PC-3 (cell line): Measurements from ENCODE around the gene MITF. TPM values are rescaled to one million over a fixed set of nuclear protein-coding genes. Genes with fewer than 3 reads are reported as not detected.

Experiments used
- ATAC-seq: fragments of 200-7000 bp; cut with Tn5 transposase; 2 replicates; pipeline ENCODE4 v1.9.1; 2020; ENCODE audit warnings: mild to moderate bottlenecking, moderate library complexity
- BruUV-seq: library from RNA; stranded (reverse); fragments of 400-500 nt; replicated peaks from 2 replicates; lab custom pipeline; 2021; lab: Mats Ljungman, UMichigan
- CTCF ChIA-PET: fragments of 300-600 bp; sonication (Branson Sonifier 250); formaldehyde crosslinking; loops from one replicate; lab custom pipeline; 2022; ENCODE audit warnings: antibody characterized with exemption; lab: Charles Lee
- POLR2A ChIA-PET: fragments of 300-600 bp; sonication (Branson Sonifier 250); formaldehyde crosslinking; loops from one replicate; lab custom pipeline; 2022; ENCODE audit warnings: antibody characterized with exemption; ENCODE audit not compliant: unreplicated experiment; lab: Charles Lee
- DNase-seq: peaks from one replicate; pipeline ENCODE4 v3.0.0-alpha.2; 2015
- H2AFZ ChIP-seq: fragments of 300-600 bp; sonication (generic); 2 replicates; pipeline ENCODE4 v1.6.0; 2016; ENCODE audit warnings: antibody characterized with exemption, low read length
- H3F3A ChIP-seq: fragments of 300-600 bp; sonication (generic); one replicate; pipeline ENCODE4 v1.6.0; 2017; ENCODE audit warnings: antibody characterized with exemption, low read length, control low read depth, mild to moderate bottlenecking; ENCODE audit not compliant: unreplicated experiment
- H3K27ac ChIP-seq: fragments of 300-600 bp; sonication (generic); 2 replicates; pipeline ENCODE4 v1.5.1; 2016; ENCODE audit warnings: mild to moderate bottlenecking, low read length
- H3K27me3 ChIP-seq: fragments of 300-600 bp; sonication (generic); 2 replicates; pipeline ENCODE4 v1.6.1; 2016; ENCODE audit warnings: low read length, mixed read lengths
- H3K36me3 ChIP-seq: fragments of 300-600 bp; sonication (generic); 2 replicates; pipeline ENCODE4 v1.6.1; 2016; ENCODE audit warnings: low read depth, mixed run types, low read length, mixed read lengths
- H3K4me1 ChIP-seq: fragments of 300-600 bp; sonication (generic); 2 replicates; pipeline ENCODE4 v1.5.1; 2016; ENCODE audit warnings: low read length; ENCODE audit not compliant: insufficient read depth
- H3K4me2 ChIP-seq: fragments of 300-600 bp; sonication (generic); 2 replicates; pipeline ENCODE4 v1.6.0; 2016; ENCODE audit warnings: low read length
- H3K4me3 ChIP-seq: fragments of 300-600 bp; sonication (generic); 2 replicates; pipeline ENCODE4 v1.5.1; 2016; ENCODE audit warnings: mild to moderate bottlenecking, low read length, mixed read lengths
- H3K79me2 ChIP-seq: fragments of 300-600 bp; sonication (generic); 2 replicates; pipeline ENCODE4 v1.6.1; 2017; ENCODE audit warnings: low read length, mixed read lengths
- H3K9ac ChIP-seq: fragments of 300-600 bp; sonication (generic); 2 replicates; pipeline ENCODE4 v1.6.0; 2016; ENCODE audit warnings: mild to moderate bottlenecking, low read length
- H3K9me2 ChIP-seq: fragments of 300-600 bp; sonication (generic); replicated peaks from 2 replicates; pipeline ENCODE4 v1.6.1; 2016; ENCODE audit warnings: mixed run types, low read length, mixed read lengths
- H3K9me3 ChIP-seq: fragments of 300-600 bp; sonication (generic); 2 replicates; pipeline ENCODE4 v1.6.1; 2016; ENCODE audit warnings: low read length, mixed read lengths
- H4K20me1 ChIP-seq: fragments of 300-600 bp; sonication (generic); 2 replicates; pipeline ENCODE4 v1.6.1; 2016; ENCODE audit warnings: low read length, mixed read lengths
- EZH2 ChIP-seq: fragments of 300-600 bp; sonication (generic); IDR thresholded peaks from one replicate; pipeline ENCODE4 v1.6.1; 2017; ENCODE audit warnings: antibody characterized with exemption, mild to moderate bottlenecking, low read length; ENCODE audit not compliant: unreplicated experiment
- EZH2phosphoT487 ChIP-seq: fragments of 300-600 bp; sonication (generic); IDR thresholded peaks from 2 replicates; pipeline ENCODE4 v1.6.1; 2018; ENCODE audit warnings: mild to moderate bottlenecking, antibody characterized with exemption, low read length, borderline replicate concordance
- intact Hi-C: fragments of 100-400 bp; cut with micrococcal nuclease; formaldehyde crosslinking; loops from 2 replicates; pipeline ENCODE4 v1.9.0; 2023
- total RNA-seq: library from RNA; depleted of rRNA; stranded (reverse); fragments of >200 nt; gene quantifications from 2 replicates; pipeline ENCODE4 v1.2.3, GENCODE V29; 2014
- TF ChIP-seq, protein P1 (sequence below): fragments of 300-600 bp; sonication (generic); conservative IDR thresholded peaks from 2 replicates; pipeline ENCODE4 v1.5.1; 2017; ENCODE audit warnings: antibody characterized with exemption, low read depth, mild to moderate bottlenecking, low read length

Gene MITF
- total RNA-seq, 1 experiment from 2014 or later, result 7.6 TPM

- no TSS peak for BruUV-seq
- intact Hi-C loops, result no loop called here
- H3F3A ChIP-seq, result no peaks in the 10 kb centered on the region
- H3K27ac ChIP-seq, result no peak overlapping the region
- no peaks in the 10 kb centered on the region for H3K36me3 ChIP-seq
- no peak overlapping the region for H3K4me2 ChIP-seq
- H3K79me2 ChIP-seq, result no peaks in the 10 kb centered on the region
- H4K20me1 ChIP-seq, result no peaks in the 10 kb centered on the region
- peaks cover 13% of the 10 kb centered on the region for H3K4me1 ChIP-seq
- H3K4me3 ChIP-seq, result no peak overlapping the region
- H2AFZ ChIP-seq, result no peak overlapping the region
- H3K9me3 ChIP-seq, result no peaks in the 10 kb centered on the region
- CTCF ChIA-PET, result no interaction called here
- POLR2A ChIA-PET, result no interaction called here
- H3K27me3 ChIP-seq, result no peaks in the 10 kb centered on the region
- DNase-seq (no peak), ATAC-seq (no peak)
- H3K9me2 ChIP-seq, result no peaks in the 10 kb centered on the region
- H3K9ac ChIP-seq, result no peak overlapping the region
- TF ChIP-seq, protein P1, sequence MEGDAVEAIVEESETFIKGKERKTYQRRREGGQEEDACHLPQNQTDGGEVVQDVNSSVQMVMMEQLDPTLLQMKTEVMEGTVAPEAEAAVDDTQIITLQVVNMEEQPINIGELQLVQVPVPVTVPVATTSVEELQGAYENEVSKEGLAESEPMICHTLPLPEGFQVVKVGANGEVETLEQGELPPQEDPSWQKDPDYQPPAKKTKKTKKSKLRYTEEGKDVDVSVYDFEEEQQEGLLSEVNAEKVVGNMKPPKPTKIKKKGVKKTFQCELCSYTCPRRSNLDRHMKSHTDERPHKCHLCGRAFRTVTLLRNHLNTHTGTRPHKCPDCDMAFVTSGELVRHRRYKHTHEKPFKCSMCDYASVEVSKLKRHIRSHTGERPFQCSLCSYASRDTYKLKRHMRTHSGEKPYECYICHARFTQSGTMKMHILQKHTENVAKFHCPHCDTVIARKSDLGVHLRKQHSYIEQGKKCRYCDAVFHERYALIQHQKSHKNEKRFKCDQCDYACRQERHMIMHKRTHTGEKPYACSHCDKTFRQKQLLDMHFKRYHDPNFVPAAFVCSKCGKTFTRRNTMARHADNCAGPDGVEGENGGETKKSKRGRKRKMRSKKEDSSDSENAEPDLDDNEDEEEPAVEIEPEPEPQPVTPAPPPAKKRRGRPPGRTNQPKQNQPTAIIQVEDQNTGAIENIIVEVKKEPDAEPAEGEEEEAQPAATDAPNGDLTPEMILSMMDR, result no peak
- TF ChIP-seq EZH2phosphoT487 (no peak), EZH2 (no peak)
Measured at GRCh38 chr3:69881756-69882428, 142.6 kb downstream of the MITF start.

DNA sequence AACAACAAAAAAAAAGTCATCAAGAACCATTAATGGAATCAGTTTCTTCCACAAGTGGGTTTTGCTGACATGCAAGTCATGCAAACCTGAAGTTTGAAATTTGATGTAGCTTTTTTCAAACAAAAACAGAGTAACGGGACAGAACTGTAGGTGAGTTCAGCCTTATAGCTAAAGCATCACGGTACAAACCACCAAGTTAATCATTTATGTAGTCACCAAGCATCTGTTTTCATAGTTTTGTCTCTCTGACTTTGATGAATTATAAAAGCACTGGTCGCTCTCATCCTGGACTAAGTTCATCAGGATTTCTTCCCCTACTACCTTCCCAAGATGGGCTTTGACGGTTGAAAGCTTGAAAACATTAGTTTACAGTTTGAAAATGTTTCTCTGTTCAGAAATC lies 143.3 kb downstream of the MITF start:
- H3K4me2 ChIP-seq, result no peak overlapping the region
- H3K9me2 ChIP-seq, result no peaks in the 10 kb centered on the region
- H3K79me2 ChIP-seq, result no peaks in the 10 kb centered on the region
- H3K4me1 ChIP-seq, result peaks cover 13% of the 10 kb centered on the region
- H3F3A ChIP-seq, result no peaks in the 10 kb centered on the region
- no TSS peak for BruUV-seq
- no peak overlapping the region for H2AFZ ChIP-seq
- intact Hi-C loops, result no loop called here
- no peaks in the 10 kb centered on the region for H3K27me3 ChIP-seq
- DNase-seq (no peak), ATAC-seq (no peak)
- no peaks in the 10 kb centered on the region for H3K9me3 ChIP-seq
- H4K20me1 ChIP-seq, result no peaks in the 10 kb centered on the region
- CTCF ChIA-PET, result no interaction called here
- no peak overlapping the region for H3K4me3 ChIP-seq
- POLR2A ChIA-PET, result no interaction called here
- TF ChIP-seq EZH2phosphoT487, result no peak
- no peak for TF ChIP-seq EZH2
- TF ChIP-seq, protein P1, result no peak
- no peak overlapping the region for H3K27ac ChIP-seq
- H3K9ac ChIP-seq, result no peak overlapping the region
- no peaks in the 10 kb centered on the region for H3K36me3 ChIP-seq
